GM18951 (cell line): ENCODE results near the gene NACAD.

Experiments
- POLR2A ChIP-seq: IDR thresholded peaks from 4 replicates; pipeline ENCODE4 v1.6.1; 2011; ENCODE audit warnings: mild to moderate bottlenecking; ENCODE audit not compliant: insufficient read length, insufficient read depth; ENCODE audit errors: extremely low read depth
- in situ Hi-C: fragments of 300-500 bp; cut with MboI; formaldehyde crosslinking; loops from one replicate; pipeline ENCODE4 v1.12.0; 2022; ENCODE audit warnings: low sequenced_read_pairs, mixed read lengths, inconsistent platforms; ENCODE audit not compliant: unreplicated experiment

The NACAD gene

DNA sequence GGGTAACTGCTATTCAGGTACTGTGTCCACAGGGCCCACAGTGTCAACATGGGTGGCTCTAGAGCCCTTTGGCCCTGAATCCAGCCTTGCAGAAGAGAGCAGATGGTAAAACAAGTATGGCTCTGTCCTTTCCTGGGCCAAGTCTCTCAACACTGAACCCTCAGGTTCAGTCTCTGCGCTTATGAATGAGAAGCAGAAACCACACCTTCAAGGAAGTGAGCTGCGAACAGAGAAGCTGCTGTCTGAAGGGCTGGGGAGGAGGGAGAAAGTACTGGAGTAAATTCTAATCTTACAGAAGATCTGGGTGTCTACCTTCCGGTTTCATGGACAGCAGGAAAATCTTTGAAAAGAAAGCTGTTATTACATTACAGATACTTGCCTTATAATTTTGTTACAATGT lies 18.6 kb upstream of the NACAD start:
- TF ChIP-seq POLR2A = no peak
- in situ Hi-C loops = no loop called here

DNA sequence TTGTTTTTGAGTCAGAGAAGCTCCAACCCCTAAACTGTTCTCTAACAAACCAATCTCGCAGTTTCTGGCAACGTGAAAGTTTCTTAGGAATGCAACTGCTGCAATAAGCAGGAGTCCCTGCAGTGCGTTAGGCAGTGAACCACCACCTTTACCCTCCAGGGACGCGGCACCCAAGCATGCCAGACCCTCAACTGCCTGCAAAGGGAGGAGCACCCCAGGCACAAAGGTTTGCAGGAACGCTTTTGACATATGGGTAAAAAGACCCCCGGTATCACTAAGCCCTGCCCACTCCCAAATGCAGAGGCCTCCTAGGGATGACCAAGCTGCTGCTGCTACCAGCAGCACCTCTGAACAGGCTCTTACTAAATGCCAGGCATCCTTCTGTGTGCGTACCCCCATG lies 18.1 kb upstream of the NACAD start:
- TF ChIP-seq POLR2A = no peak
- in situ Hi-C loops = no loop called here

DNA sequence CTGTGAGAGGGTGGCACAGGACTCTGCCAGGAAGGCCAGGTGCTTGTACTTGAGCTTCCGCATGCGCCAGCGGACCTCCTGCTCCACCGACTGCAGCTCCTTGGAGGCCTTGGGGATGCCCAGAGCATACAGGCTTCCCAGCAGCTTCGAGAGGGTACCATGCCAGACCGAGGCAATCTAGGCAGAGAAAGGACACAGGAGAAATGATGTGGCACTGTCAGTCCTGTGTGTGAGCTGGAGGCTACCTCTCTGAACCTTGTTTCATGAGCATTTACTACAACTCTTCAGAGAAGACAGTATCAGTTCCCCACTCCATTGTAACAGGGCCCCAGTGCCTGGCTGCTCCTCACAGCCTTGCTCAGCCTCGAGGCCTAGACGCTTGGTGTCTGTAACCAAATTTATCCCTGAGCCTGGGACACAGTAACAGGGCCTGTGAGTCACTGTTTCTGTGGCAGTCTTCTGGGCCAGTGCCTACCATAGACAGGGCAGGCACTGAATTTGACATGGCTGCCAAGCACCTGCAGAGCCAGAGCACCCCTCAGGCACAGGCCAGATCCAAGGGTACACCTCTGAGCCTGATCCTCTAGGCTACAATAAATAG lies 16.9 kb upstream of the NACAD start:
- no peak for TF ChIP-seq POLR2A
- in situ Hi-C loops = no loop called here

DNA sequence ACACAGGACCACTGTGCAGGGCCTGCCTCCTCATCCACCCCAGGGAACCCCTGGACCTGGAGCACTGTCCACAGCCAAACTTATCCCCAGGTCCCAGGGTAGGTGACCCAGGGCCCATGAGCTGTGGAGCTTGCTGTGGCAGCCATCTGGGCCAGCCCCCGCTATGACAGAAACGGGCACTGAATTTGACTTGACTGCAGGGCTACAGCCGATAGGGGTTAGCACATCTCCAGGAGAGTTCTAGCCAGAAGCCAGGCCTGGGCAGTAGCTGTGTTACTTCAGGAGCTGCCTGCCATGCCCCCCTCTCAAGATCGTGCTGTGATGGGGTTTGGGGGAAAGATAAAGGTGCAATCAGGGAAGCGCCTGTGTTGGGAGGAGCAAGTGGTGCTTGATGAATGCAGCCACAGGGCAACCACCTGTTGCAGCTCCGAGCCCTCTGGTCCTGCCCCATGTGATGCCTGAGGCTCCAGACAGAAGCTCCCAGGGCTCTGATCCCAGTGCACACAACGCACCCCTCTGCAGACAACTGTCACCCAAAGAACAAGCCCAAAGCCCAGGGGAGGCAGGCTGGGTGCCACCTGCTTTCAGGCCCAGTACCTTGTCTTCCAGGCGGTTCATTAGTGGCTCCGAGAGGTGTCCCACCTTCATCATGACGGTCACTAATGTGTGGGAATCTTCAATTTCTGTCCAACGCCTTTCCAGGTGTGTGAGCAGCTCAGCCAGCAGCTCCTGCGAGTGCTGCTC lies 16.2 kb upstream of the NACAD start:
- TF ChIP-seq POLR2A = no peak
- in situ Hi-C loops = no loop called here

DNA sequence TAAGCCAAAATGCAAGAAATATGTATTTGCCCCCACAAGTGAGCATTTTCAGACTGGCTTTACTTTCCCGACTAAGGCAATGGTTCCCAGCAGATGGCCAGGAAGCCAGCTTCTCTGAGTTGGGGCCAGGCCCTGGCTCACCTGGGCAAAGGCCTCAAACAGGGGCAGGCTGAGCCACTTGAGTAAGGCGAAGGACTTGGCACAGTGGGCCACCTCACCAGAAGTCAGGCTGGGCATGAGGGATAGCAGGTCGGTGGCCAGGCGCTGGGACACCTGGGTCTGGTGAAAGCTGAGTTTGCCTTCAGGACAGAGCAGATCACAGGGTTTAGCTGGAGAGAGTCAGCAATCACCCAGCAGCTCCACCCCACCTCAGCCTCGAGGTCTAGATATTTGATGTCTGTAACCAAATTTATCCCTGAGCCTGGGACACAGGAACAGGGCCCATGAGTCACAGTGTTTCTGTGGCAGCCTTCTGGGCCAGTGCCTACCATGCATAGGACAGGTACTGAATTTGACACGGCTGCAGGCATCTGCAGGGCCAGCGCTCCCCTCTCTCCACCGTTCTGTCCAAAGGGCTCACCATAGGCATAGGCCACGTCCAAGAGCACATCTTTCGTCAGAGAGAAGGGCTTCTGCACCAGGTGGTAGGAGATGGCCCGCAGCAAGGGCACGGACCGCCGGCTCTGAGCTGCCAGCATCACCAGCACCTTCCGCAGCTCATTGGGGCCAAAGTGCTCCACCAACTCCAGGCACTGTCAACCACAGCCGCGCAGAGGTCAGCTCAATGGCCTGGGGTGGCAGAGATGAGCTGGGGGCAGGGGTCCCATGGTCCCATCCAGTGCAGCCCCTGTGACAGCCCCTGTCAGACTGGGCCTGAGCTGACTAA lies 15.4 kb upstream of the NACAD start:
- in situ Hi-C loops = no loop called here
- no peak for TF ChIP-seq POLR2A

DNA sequence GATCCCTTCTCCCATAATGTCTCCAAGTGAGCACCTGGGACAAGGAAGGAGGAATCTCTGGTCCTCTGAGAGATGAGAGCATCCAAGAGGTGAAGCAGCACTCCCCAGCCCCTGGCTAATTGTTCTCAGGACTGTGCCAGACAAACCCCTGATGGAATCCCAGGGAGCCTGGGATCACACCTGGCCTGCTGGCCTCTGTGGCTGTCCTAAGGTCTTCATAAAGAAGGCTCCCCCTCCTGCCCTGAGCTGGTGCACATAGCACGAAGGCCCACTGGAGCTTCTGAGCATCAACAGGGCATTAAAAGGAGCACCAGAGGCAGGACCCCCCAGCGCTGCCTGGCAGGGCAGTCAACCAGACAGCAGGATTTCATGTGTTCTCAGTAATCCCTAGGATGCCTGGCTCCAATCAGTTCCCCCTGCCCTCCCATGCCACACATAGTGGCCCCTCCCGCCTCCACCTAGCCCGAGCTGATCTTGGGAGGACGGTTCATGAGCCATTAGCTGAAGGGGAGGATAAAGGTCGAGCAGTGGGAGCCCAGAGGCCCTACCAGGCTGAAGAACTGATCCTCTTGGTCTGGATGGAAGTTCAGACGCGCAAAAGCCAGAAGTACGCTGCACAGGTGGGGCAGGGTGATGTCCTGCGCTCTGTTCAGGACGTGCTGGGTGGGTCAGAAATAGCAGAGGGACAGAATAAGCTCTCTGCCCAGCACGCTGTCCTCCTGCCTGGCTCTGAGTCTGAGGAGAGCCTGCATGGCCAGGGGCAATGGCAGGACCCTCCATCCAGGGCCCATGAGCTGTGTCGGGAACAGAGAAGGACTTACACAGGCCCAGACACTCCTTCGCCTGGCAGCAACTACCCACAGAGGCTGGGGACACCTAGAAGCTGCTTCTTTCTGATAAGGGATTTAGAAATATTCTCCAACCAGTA lies 14.3 kb upstream of the NACAD start:
- in situ Hi-C loops = no loop called here
- TF ChIP-seq POLR2A = no peak

DNA sequence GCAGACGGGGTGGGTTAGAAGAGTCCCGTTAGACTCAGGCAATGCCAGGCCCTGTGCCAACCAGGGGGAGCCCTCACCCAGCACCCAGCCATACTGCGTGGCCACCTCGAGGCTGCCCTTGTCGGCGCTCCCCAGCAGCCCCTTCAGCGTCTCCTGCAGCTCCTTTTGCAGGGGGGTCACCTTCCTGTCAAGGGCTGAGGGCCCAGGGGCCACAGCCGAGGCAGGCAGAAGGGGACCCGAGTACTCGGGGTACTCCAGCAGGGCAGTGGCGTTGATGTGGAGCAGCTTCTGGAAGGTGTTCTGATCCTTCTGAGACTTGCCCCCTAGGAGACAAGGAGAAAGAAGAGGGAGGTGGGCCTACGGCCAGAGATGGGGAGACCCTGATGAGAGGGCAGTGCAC lies 13.0 kb upstream of the NACAD start:
- no peak for TF ChIP-seq POLR2A

DNA sequence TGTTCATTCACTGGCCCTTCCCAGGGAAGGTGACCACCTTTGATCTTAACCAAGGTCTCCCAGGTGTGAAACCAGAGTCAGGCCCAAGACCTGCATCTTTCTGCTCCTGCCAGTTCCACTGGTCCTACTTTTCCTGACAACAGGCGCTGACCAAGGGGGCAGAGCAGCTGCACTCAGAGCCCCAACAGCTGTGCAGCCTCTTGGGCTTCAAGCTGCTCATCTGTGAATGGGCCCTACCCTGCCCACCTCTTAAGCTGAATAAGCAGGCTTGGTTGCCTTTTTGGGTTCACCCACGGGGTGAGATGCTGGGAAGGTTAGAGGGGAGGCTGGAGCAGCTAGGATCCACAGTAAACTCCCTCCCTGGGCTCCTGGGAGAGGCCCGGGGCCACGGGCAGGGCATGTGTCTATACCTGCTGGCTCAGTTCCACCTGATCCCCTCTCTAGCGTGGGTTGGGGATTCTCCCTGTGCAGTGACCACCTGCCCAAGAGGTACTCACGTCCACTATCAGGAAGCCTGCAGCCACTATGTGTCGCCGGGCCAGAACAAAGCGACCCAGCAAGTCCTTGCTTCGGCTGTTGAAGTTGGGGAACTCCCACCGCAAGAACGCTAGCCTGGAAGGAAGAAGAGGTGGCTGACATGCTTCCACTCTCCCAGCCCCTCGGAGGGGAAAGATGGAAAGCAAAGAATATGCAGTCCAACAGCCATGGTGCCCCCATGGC lies 12.2 kb upstream of the NACAD start:
- no peak for TF ChIP-seq POLR2A
- in situ Hi-C loops = no loop called here

More for the DNA sequence above, 13.0 kb upstream of the NACAD start:
- in situ Hi-C loops = no loop called here

DNA sequence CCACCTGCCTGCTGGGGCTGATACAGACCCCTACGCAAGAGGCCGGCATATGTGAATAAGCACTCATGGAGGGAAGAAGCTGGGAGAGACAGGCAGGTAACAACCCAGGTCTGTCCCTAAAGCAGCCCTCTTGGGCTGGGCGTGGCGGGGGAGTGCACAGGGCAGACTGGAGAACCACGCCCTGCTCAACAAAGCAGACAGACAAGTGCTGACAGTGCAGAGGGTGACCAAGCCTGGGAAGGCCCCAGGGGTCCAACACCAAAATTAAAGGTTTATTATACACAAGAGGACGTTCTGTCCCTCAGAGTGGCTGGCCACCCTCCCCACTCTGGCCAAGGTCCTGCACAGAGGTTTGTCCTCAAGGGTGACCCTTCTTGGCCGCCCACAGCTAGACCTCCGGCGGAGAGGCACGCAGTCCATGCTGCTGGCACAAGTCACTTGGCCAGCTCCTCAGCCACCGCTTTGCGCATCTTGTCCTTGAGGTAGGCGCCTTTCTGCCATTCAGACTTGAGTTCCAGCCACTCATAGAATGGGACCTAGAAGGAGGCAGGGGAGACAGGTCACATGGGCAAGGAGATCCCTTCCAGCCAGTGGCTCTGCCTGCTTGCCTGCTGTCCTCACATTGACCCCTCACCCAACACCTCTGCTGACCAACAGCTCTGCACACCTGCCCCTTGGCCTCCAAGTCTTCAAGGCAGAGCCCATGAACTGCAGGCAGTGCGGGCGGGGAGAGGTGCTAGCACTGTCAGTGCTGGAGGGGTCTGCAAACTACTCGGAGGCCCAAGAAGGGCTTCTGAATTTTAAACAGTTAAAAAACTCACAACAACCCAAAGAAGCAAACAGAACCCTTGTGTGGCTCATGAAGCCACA lies 11.4 kb upstream of the NACAD start:
- in situ Hi-C loops = no loop called here
- TF ChIP-seq POLR2A = no peak

DNA sequence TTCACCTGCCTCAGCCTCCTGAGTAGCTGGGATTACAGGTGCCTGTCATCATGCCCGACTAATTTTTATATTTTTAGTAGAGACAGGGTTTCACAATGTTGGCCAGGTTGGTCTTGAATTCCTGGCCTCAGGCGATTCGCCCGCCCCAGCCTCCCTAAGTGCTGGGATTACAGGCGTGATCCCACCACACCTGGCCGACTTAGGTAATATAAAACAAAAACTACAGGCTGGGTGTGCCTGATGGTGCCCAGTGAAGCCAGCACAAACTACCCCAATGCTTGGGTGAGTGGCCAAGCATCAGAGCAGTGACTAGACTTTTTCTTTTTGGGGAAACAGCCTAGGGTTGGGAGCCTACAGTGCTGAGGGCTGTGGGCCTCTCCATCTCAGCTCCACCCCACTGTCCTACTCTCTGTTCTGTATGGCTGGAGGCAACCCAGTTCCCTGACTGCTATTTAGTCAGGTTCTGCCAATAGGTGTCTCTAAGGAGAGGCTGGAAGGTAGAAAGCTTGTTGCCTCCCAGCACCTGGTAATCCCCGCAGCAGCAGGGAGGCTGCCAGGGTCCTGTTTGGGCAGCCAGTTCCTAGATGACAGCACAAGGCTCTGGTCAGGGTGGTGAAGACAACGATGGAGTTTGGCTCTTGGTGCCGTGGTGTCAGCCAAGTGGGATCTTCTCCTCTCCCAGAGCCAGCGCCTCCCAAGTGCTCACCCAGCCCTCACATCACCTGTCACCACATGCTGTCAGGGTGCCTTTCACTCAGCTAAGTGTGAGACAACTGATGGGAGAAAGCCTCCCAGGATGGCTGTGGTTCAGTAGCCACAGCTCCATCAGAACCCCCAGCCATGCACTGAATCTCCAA lies 10.4 kb upstream of the NACAD start:
- TF ChIP-seq POLR2A = no peak
- in situ Hi-C loops = no loop called here

DNA sequence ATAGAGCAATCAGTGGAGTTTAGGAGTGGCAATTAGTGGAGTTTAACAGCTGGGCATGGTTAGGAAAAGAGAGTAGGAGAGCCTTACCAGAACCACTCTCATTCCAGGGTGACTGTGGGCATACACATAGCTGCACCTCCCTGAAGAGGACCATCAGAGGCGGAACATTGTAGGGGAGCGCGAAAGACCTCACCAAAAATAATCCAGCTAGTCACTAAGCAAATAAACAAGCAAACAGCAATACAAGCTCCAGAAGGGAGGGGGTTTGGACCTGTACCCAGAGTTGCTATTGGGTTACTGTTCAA lies 4.1 kb upstream of the NACAD start:
- in situ Hi-C loops = no loop called here
- no peak for TF ChIP-seq POLR2A
